Neural cell (in vitro differentiated cells): ENCODE measurements around the gene MYH2. TPM values are rescaled to one million over a fixed set of nuclear protein-coding genes. Genes with fewer than 3 reads are reported as not detected.

Experiments
- H2AFZ ChIP-seq: fragments of 200-600, 300-800 bp; sonication (generic), shearing (Covaris generic); 2 replicates; pipeline ENCODE4 v1.6.0; 2014; ENCODE audit warnings: low read depth, mild to moderate bottlenecking, antibody characterized with exemption, low read length, moderate library complexity
- H3F3A ChIP-seq: fragments of 200-600 bp; shearing (Covaris generic); 2 replicates; pipeline ENCODE4 v1.6.1; 2016; ENCODE audit warnings: mild to moderate bottlenecking, moderate library complexity, mixed read lengths, antibody characterized with exemption, low read length; ENCODE audit not compliant: insufficient read depth, poor library complexity, severe bottlenecking
- H3K27ac ChIP-seq: fragments of 200-600, 300-800 bp; sonication (generic), shearing (Covaris generic); 2 replicates; pipeline ENCODE4 v1.5.1; 2014; ENCODE audit warnings: mild to moderate bottlenecking, low read length, moderate library complexity
- H3K27me3 ChIP-seq: fragments of 300-800, 200-600 bp; sonication (generic), shearing (Covaris generic); 2 replicates; pipeline ENCODE4 v1.6.0; 2014; ENCODE audit warnings: mild to moderate bottlenecking, low read depth, low read length, moderate library complexity; ENCODE audit not compliant: insufficient read depth
- H3K36me3 ChIP-seq: fragments of 300-800, 200-600 bp; sonication (generic), shearing (Covaris generic); 2 replicates; pipeline ENCODE4 v1.5.1; 2014; ENCODE audit warnings: mild to moderate bottlenecking, antibody characterized with exemption, low read length, moderate library complexity; ENCODE audit not compliant: insufficient read depth
- H3K4me2 ChIP-seq: fragments of 300-800, 200-600 bp; sonication (generic), shearing (Covaris generic); 2 replicates; pipeline ENCODE4 v1.6.0; 2014; ENCODE audit warnings: mild to moderate bottlenecking, low read length
- H3K4me3 ChIP-seq: fragments of 300-800, 200-600 bp; sonication (generic), shearing (Covaris generic); 2 replicates; pipeline ENCODE4 v1.5.1; 2014; ENCODE audit warnings: mild to moderate bottlenecking, low read length, moderate library complexity
- H3K79me2 ChIP-seq: fragments of 200-600 bp; shearing (Covaris generic); replicated peaks from 2 replicates; pipeline ENCODE4 v1.6.0; 2014; ENCODE audit warnings: mild to moderate bottlenecking, low read length, moderate library complexity; ENCODE audit not compliant: insufficient read depth
- H3K9ac ChIP-seq: fragments of 300-800, 200-600 bp; sonication (generic), shearing (Covaris generic); 2 replicates; pipeline ENCODE4 v1.6.1; 2016; ENCODE audit warnings: mild to moderate bottlenecking, low read length, mixed read lengths
- H3K9me2 ChIP-seq: fragments of 200-600 bp; shearing (Covaris generic); 2 replicates; pipeline ENCODE4 v1.6.1; 2016; ENCODE audit warnings: mild to moderate bottlenecking, low read length, mixed read lengths; ENCODE audit not compliant: insufficient read depth
- H3K9me3 ChIP-seq: fragments of 200-600, 300-800 bp; sonication (generic), shearing (Covaris generic); 2 replicates; pipeline ENCODE4 v1.6.1; 2016; ENCODE audit warnings: mild to moderate bottlenecking, mixed run types, low read length, moderate library complexity, mixed read lengths
- H4K20me1 ChIP-seq: fragments of 200-600 bp; shearing (Covaris generic); 2 replicates; pipeline ENCODE4 v1.6.1; 2016; ENCODE audit warnings: mild to moderate bottlenecking, mixed run types; ENCODE audit not compliant: insufficient read depth
- EP300 ChIP-seq: fragments of 450-650 bp; conservative IDR thresholded peaks from 2 replicates; pipeline ENCODE4 v1.6.1; 2014; ENCODE audit warnings: antibody characterized with exemption, mild to moderate bottlenecking, moderate library complexity; ENCODE audit not compliant: poor library complexity, severe bottlenecking
- EZH2 ChIP-seq: fragments of 200-600, 300-800 bp; shearing (Covaris generic), sonication (generic); IDR thresholded peaks from 2 replicates; pipeline ENCODE4 v1.6.1; 2014; ENCODE audit warnings: antibody characterized with exemption, low read length, borderline replicate concordance, mild to moderate bottlenecking; ENCODE audit not compliant: insufficient read depth, poor library complexity, severe bottlenecking
- MXI1 ChIP-seq: fragments of 450-650 bp; conservative IDR thresholded peaks from 2 replicates; pipeline ENCODE4 v1.6.1; 2014; ENCODE audit warnings: antibody characterized with exemption, mild to moderate bottlenecking; ENCODE audit not compliant: poor library complexity, severe bottlenecking
- POLR2AphosphoS5 ChIP-seq: IDR thresholded peaks from 2 replicates; pipeline ENCODE4 v1.6.1; 2012
- RAD21 ChIP-seq: fragments of 450-650 bp; conservative IDR thresholded peaks from 2 replicates; pipeline ENCODE4 v1.6.1; 2014; ENCODE audit warnings: antibody characterized with exemption, mild to moderate bottlenecking, moderate library complexity
- SMC3 ChIP-seq: fragments of 450-650 bp; conservative IDR thresholded peaks from 2 replicates; pipeline ENCODE4 v1.6.1; 2014; ENCODE audit warnings: antibody characterized with exemption, mild to moderate bottlenecking, moderate library complexity; ENCODE audit not compliant: poor library complexity
- TAF1 ChIP-seq: IDR thresholded peaks from 2 replicates; pipeline ENCODE4 v1.6.1; 2012; ENCODE audit warnings: low read depth
- polyA plus RNA-seq: library from polyadenylated mRNA; depleted of rRNA; stranded (reverse); fragments of >200 nt; gene quantifications from 2 replicates; pipeline ENCODE4 v1.2.3, GENCODE V29; 2014
- TF ChIP-seq, protein P1 (sequence below): IDR thresholded peaks from 2 replicates; pipeline ENCODE4 v1.6.1; 2012; ENCODE audit warnings: borderline replicate concordance
- TF ChIP-seq, protein P2 (sequence below): fragments of 450-650 bp; IDR thresholded peaks from 2 replicates; pipeline ENCODE4 v1.5.1; 2014; ENCODE audit warnings: antibody characterized with exemption, mild to moderate bottlenecking, moderate library complexity; ENCODE audit not compliant: poor library complexity, severe bottlenecking

Gene MYH2
- polyA plus RNA-seq, 1 donor from 2014 or later: 0.04 TPM

DNA sequence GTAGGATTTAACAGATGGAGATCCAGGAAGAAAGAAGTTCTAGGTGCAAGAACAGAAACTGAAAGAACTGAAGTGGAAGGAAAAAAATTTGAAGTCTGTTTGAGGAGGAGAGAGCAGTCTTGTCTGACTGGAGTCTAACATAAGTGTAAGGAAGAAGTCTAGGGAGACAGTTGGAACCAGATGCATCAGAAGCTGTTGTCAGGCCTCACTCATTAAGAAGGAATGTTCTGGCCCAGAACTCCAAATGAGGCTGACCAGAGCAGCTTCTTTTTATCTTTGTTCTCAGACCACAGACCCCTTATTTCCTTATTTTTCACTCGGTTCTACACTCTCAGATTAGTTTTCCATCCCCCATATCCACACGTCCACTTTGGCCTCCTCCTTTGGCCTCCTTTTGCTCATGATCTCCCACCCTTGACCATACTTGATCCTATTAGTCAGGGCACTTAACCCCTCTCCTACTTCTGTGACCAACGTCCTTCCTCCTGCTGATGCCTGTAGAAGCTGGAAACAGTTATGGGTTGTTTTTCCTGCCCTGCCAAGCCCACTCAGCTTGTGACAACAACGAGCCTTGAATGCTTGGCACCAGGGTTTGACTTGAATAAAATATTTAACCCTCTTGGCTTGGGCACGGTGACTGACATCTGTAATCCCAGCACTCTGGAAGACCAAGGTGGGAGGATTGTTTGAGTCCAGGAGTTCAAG, 7.0 kb upstream of the MYH2 start:
- Histone ChIP-seq H4K20me1 (no peaks in the 10 kb centered on the region), H3K4me2 (no peak overlapping the region), H3K36me3 (no peaks in the 10 kb centered on the region), H3K27me3 (no peaks in the 10 kb centered on the region), H3K4me3 (no peak overlapping the region), H3K9me2 (no peaks in the 10 kb centered on the region), H3K9me3 (no peaks in the 10 kb centered on the region), H2AFZ (no peak overlapping the region), H3K9ac (no peak overlapping the region), H3K27ac (no peak overlapping the region), H3K79me2 (no peaks in the 10 kb centered on the region), H3F3A (no peaks in the 10 kb centered on the region)
- TF ChIP-seq EZH2 (no peak), EP300 (no peak), TAF1 (no peak)
- TF ChIP-seq, protein P1, sequence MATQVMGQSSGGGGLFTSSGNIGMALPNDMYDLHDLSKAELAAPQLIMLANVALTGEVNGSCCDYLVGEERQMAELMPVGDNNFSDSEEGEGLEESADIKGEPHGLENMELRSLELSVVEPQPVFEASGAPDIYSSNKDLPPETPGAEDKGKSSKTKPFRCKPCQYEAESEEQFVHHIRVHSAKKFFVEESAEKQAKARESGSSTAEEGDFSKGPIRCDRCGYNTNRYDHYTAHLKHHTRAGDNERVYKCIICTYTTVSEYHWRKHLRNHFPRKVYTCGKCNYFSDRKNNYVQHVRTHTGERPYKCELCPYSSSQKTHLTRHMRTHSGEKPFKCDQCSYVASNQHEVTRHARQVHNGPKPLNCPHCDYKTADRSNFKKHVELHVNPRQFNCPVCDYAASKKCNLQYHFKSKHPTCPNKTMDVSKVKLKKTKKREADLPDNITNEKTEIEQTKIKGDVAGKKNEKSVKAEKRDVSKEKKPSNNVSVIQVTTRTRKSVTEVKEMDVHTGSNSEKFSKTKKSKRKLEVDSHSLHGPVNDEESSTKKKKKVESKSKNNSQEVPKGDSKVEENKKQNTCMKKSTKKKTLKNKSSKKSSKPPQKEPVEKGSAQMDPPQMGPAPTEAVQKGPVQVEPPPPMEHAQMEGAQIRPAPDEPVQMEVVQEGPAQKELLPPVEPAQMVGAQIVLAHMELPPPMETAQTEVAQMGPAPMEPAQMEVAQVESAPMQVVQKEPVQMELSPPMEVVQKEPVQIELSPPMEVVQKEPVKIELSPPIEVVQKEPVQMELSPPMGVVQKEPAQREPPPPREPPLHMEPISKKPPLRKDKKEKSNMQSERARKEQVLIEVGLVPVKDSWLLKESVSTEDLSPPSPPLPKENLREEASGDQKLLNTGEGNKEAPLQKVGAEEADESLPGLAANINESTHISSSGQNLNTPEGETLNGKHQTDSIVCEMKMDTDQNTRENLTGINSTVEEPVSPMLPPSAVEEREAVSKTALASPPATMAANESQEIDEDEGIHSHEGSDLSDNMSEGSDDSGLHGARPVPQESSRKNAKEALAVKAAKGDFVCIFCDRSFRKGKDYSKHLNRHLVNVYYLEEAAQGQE: no peak

DNA sequence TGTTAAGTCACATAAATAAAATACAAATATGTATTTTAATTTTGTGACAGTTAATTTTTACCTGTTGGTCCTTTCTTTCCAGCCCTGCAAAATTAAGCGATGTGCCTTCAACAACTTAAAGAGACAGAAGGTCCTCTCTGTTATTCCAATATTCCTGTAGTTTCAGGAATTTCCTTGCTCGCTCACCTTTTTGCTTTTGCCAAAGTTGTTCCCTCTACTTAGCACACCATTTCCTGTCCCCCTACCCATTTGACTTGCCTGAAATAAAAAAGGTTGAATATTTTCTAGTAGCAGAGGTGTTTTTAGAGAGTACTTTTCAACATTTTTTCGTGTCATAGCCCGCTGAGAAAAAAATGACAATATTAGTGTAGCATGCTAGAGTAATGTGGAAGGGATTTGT, 556 bp upstream of the MYH2 start:
- Histone ChIP-seq H3K27me3 (no peaks in the 10 kb centered on the region), H3K36me3 (no peaks in the 10 kb centered on the region), H3K9me3 (no peaks in the 10 kb centered on the region), H3K4me3 (no peak overlapping the region), H3F3A (no peaks in the 10 kb centered on the region), H2AFZ (no peak overlapping the region), H3K79me2 (no peaks in the 10 kb centered on the region), H3K9ac (no peak overlapping the region), H3K4me2 (no peak overlapping the region), H3K27ac (no peak overlapping the region), H3K9me2 (no peaks in the 10 kb centered on the region), H4K20me1 (no peaks in the 10 kb centered on the region)
- TF ChIP-seq, protein P1: no peak
- no peak for TF ChIP-seq TAF1
- no peak for TF ChIP-seq EP300
- TF ChIP-seq RAD21: no peak
- TF ChIP-seq, protein P2, sequence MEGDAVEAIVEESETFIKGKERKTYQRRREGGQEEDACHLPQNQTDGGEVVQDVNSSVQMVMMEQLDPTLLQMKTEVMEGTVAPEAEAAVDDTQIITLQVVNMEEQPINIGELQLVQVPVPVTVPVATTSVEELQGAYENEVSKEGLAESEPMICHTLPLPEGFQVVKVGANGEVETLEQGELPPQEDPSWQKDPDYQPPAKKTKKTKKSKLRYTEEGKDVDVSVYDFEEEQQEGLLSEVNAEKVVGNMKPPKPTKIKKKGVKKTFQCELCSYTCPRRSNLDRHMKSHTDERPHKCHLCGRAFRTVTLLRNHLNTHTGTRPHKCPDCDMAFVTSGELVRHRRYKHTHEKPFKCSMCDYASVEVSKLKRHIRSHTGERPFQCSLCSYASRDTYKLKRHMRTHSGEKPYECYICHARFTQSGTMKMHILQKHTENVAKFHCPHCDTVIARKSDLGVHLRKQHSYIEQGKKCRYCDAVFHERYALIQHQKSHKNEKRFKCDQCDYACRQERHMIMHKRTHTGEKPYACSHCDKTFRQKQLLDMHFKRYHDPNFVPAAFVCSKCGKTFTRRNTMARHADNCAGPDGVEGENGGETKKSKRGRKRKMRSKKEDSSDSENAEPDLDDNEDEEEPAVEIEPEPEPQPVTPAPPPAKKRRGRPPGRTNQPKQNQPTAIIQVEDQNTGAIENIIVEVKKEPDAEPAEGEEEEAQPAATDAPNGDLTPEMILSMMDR: no peak
- TF ChIP-seq EZH2: no peak
- TF ChIP-seq SMC3: no peak
- no peak for TF ChIP-seq MXI1
- TF ChIP-seq POLR2AphosphoS5: no peak
